IMR-90 (cell line): Measurements from ENCODE around the gene ADCY1.

Experiments
- BHLHE40 ChIP-seq: fragments of 150-350 bp; IDR thresholded peaks from 2 replicates; pipeline ENCODE4 v1.6.1; 2016; ENCODE audit warnings: mild to moderate bottlenecking, low read depth, low read length
- CEBPB ChIP-seq: IDR thresholded peaks from 2 replicates; pipeline ENCODE4 v1.6.1; 2012; ENCODE audit warnings: low read depth, low read length, improper control_type of control experiment
- CHD1 ChIP-seq: IDR thresholded peaks from 2 replicates; pipeline ENCODE4 v1.6.1; 2012; ENCODE audit warnings: low read depth, low read length, improper control_type of control experiment
- NFE2L2 ChIP-seq: fragments of 150-350 bp; IDR thresholded peaks from 2 replicates; pipeline ENCODE4 v1.6.1; 2016; ENCODE audit warnings: low read depth, mild to moderate bottlenecking, low read length
- POLR2A ChIP-seq: IDR thresholded peaks from 2 replicates; pipeline ENCODE4 v1.6.1; 2012; ENCODE audit warnings: mild to moderate bottlenecking, low read depth, low read length
- RAD21 ChIP-seq: IDR thresholded peaks from 2 replicates; pipeline ENCODE4 v1.6.1; 2012; ENCODE audit warnings: low read length, improper control_type of control experiment
- RCOR1 ChIP-seq: IDR thresholded peaks from 2 replicates; pipeline ENCODE4 v1.6.1; 2012; ENCODE audit warnings: mild to moderate bottlenecking, low read length, improper control_type of control experiment; ENCODE audit not compliant: insufficient replicate concordance
- RFX5 ChIP-seq: IDR thresholded peaks from 2 replicates; pipeline ENCODE4 v1.8.0; 2012; ENCODE audit warnings: low read depth, mild to moderate bottlenecking, low read length, moderate library complexity
- TF ChIP-seq, protein P1 (sequence below): conservative IDR thresholded peaks from 2 replicates; pipeline ENCODE4 v1.5.1; 2012; ENCODE audit warnings: mild to moderate bottlenecking, low read depth, low read length, improper control_type of control experiment

DNA sequence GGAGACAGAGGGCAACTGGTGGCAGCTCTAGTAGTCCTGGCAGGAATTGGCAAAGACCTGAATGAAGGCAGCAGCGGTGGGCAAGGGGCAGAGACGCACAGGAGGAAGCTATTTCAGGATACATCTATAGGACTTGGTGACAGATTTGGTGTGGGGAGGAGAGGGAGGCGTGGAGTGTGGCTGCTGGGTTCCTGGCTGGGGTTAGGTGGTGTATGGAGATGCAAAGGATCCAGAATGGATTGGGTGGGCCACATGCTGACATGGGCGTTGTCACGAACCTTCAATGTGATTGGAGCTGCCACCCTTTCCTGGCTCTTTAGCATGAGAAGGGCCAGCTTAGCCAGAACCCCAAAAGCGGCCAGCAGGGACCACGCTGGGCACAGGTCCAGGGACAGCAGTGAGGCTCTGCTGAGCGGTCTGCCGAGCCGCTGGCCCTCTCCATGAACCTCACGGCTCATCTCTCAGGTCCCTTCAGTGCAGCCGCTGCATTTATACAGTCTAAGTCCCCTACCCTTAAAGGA lies 10.2 kb upstream of the ADCY1 start:
- TF ChIP-seq POLR2A: no peak
- TF ChIP-seq, protein P1, sequence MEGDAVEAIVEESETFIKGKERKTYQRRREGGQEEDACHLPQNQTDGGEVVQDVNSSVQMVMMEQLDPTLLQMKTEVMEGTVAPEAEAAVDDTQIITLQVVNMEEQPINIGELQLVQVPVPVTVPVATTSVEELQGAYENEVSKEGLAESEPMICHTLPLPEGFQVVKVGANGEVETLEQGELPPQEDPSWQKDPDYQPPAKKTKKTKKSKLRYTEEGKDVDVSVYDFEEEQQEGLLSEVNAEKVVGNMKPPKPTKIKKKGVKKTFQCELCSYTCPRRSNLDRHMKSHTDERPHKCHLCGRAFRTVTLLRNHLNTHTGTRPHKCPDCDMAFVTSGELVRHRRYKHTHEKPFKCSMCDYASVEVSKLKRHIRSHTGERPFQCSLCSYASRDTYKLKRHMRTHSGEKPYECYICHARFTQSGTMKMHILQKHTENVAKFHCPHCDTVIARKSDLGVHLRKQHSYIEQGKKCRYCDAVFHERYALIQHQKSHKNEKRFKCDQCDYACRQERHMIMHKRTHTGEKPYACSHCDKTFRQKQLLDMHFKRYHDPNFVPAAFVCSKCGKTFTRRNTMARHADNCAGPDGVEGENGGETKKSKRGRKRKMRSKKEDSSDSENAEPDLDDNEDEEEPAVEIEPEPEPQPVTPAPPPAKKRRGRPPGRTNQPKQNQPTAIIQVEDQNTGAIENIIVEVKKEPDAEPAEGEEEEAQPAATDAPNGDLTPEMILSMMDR: no peak
- no peak for TF ChIP-seq BHLHE40
- TF ChIP-seq CEBPB: no peak
- no peak for TF ChIP-seq RCOR1
- TF ChIP-seq CHD1: no peak
- no peak for TF ChIP-seq RFX5
- TF ChIP-seq NFE2L2: no peak
- no peak for TF ChIP-seq RAD21
